A549 (cell line): ENCODE results near the gene RHOB. TPM values are rescaled to one million over a fixed set of nuclear protein-coding genes. Genes with fewer than 3 reads are reported as not detected.
A peak's percentile ranks its signal among the peaks of the same experiment; 100 is the strongest.

Experiments
- ATAC-seq, 2 experiments: fragments of 200-7000 bp in 1 of 2; fragments of >200 bp in 1 of 2; cut with Nextera tagmentation in 1 of 2; cut with Tn5 transposase in 1 of 2; 3 replicates each; pipeline versions ENCODE4 v1.8.0 to v1.9.1; 2018 to 2020; ENCODE audit warnings: mild to moderate bottlenecking in 1 of 2, moderate library complexity in 1 of 2
- CTCF ChIA-PET: fragments of 300-600 bp; sonication (Branson Sonifier 250); formaldehyde crosslinking; extraction: SDS; loops from one replicate; lab custom pipeline; 2021; ENCODE audit warnings: antibody characterized with exemption, inconsistent platforms; lab: Yijun Ruan, JAX
- POLR2A ChIA-PET: fragments of 350-600 bp; formaldehyde crosslinking; extraction: SDS; loops from one replicate; lab custom pipeline; 2021; ENCODE audit warnings: antibody characterized with exemption, inconsistent platforms; lab: Yijun Ruan, JAX
- DNase-seq, 2 experiments: peaks; one replicate each; pipeline versions ENCODE4 v3.0.0 to v3.0.0-alpha.2; 2011 to 2016; ENCODE audit warnings: low read depth in 1 of 2, low spot score in 1 of 2
- FAIRE-seq: peaks from 2 replicates; lab custom pipeline; 2011; peaks lifted over from hg19 to GRCh38; lab: Jason Lieb, UNC
- H3K27ac ChIP-seq, 2 experiments: fragments of >200 bp; sonication (Bioruptor Twin); formaldehyde crosslinking; 3 replicates each; pipeline ENCODE4 v1.5.1; 2016 to 2017
- H3K4me1 ChIP-seq: fragments of >200 bp; sonication (Bioruptor Twin); formaldehyde crosslinking; 3 replicates; pipeline ENCODE4 v1.6.1; 2016
- H3K4me2 ChIP-seq: fragments of >200 bp; sonication (Bioruptor Twin); formaldehyde crosslinking; 3 replicates; pipeline ENCODE4 v1.6.1; 2016
- H3K4me3 ChIP-seq: fragments of >200 bp; sonication (Bioruptor Twin); formaldehyde crosslinking; 3 replicates; pipeline ENCODE4 v1.5.1; 2016
- H3K9me3 ChIP-seq: fragments of >200 bp; sonication (Bioruptor Twin); formaldehyde crosslinking; 3 replicates; pipeline ENCODE4 v1.6.1; 2016
- CBX2 ChIP-seq: fragments of 200-600 bp; sonication (generic); IDR thresholded peaks from 2 replicates; pipeline ENCODE4 v1.6.1; 2016; ENCODE audit warnings: low read depth, mild to moderate bottlenecking, borderline replicate concordance
- E2F6 ChIP-seq: IDR thresholded peaks from 2 replicates; pipeline ENCODE4 v1.6.1; 2012; ENCODE audit warnings: low read depth, borderline replicate concordance
- ESRRA ChIP-seq: fragments of 150-350 bp; IDR thresholded peaks from 2 replicates; pipeline ENCODE4 v1.6.1; 2014; ENCODE audit warnings: mild to moderate bottlenecking, low read length, borderline replicate concordance
- FOSB ChIP-seq: fragments of 250-450 bp; sonication (Bioruptor Pico); IDR thresholded peaks from 2 replicates; pipeline ENCODE4 v1.5.0; 2020; ENCODE audit warnings: mild to moderate bottlenecking, moderate library complexity
- FOSL2 ChIP-seq, 2 experiments: fragments of 450-650 bp in 1 of 2; fragments of >200 bp in 1 of 2; sonication (Bioruptor Twin) in 1 of 2; formaldehyde crosslinking; IDR thresholded peaks; 2 replicates each; pipeline versions ENCODE4 v1.5.0 to v1.6.1; 2016 to 2020; ENCODE audit warnings: mild to moderate bottlenecking in 1 of 2, moderate library complexity in 1 of 2
- JUN ChIP-seq, 2 experiments: fragments of >200 bp; sonication (Bioruptor Twin); formaldehyde crosslinking; IDR thresholded peaks; 2 replicates in 1 of 2; 3 replicates in 1 of 2; pipeline ENCODE4 v1.6.1; 2016 to 2017
- MAFK ChIP-seq: fragments of 450-650 bp; IDR thresholded peaks from 2 replicates; pipeline ENCODE4 v1.6.1; 2014; ENCODE audit not compliant: partially characterized antibody
- MAX ChIP-seq: IDR thresholded peaks from 2 replicates; pipeline ENCODE4 v1.6.1; 2012
- MYC ChIP-seq: IDR thresholded peaks from 2 replicates; pipeline ENCODE4 v1.6.1; 2012; ENCODE audit warnings: mild to moderate bottlenecking, inconsistent platforms, low read length, improper control_type of control experiment, borderline replicate concordance
- NPAS2 ChIP-seq: fragments of 250-450 bp; sonication (Bioruptor Pico); IDR thresholded peaks from 2 replicates; pipeline ENCODE4 v1.8.0; 2022; ENCODE audit warnings: mild to moderate bottlenecking, moderate library complexity, borderline replicate concordance
- POLR2AphosphoS2 ChIP-seq: conservative IDR thresholded peaks from 2 replicates; pipeline ENCODE4 v1.6.1; 2012; ENCODE audit warnings: low read length, improper control_type of control experiment, inconsistent platforms
- REST ChIP-seq: fragments of 200-600 bp; sonication (generic); IDR thresholded peaks from 2 replicates; pipeline ENCODE4 v1.6.1; 2016; ENCODE audit warnings: antibody characterized with exemption, mild to moderate bottlenecking, moderate library complexity
- ZFP36 ChIP-seq: fragments of 450-650 bp; IDR thresholded peaks from 2 replicates; pipeline ENCODE4 v1.6.1; 2014; ENCODE audit warnings: borderline replicate concordance; ENCODE audit not compliant: partially characterized antibody
- WGBS: methylation state at CpG from one replicate; pipeline ENCODE4 v1.1.6; 2017; ENCODE audit errors: missing lambda C conversion rate; 5-methylcytosine and 5-hydroxymethylcytosine counted together
- polyA plus RNA-seq, 4 experiments: library from polyadenylated mRNA; depleted of rRNA in 3 of 4; stranded (reverse); fragments of >200 nt; fragmentation: RNase III in 1 of 4; extraction: RNeasy Plus Mini Kit Qiagen cat#74134 plus additional on column Dnase treatment in 1 of 4; gene quantifications; 2 replicates in 3 of 4; 3 replicates in 1 of 4; pipeline ENCODE4 v1.2.3, GENCODE V29; 2011 to 2017

RHOB gene
- polyA plus RNA-seq, 2 of the 4 experiments (the other 2 are of a cell fraction), result 84.5 to 157 TPM

GRCh38 chr2:20438334-20439192 is 8.3 kb upstream of the RHOB start (continued):
- TF ChIP-seq MAX (peak; percentile 55; the same call in 1 of the 2 replicates), NPAS2 (CRISPR knock-in tag) (no peak)
- TF ChIP-seq, all 56 proteins: peak for 14

GRCh38 chr2:20439193-20439475 is 7.7 kb upstream of the RHOB start:
- Histone ChIP-seq H3K27ac (peak overlapping the region; percentile 79 to 87), H3K4me1 (peaks cover 44% of the 10 kb centered on the region), H3K9me3 (no peaks in the 10 kb centered on the region), H3K4me3 (peak overlapping the region; percentile 35), H3K4me2 (peak overlapping the region; percentile 80)
- CTCF ChIA-PET, result interaction anchor here (0.6 to 8.3 kb wide), 24 partner anchors 9 to 223 kb away, joined by 3 to 129 read pairs (median 6); partner anchors contain the start of gene HS1BP3
- POLR2A ChIA-PET, result interaction anchor here (0.8 to 4.1 kb wide), 6 partner anchors 9 to 212 kb away, joined by 3 to 72 read pairs (median 5); partner anchors contain the start of genes HS1BP3 and RHOB
- TF ChIP-seq E2F6 (no peak), MAFK (no peak), FOSB (CRISPR knock-in tag) (no peak), NPAS2 (CRISPR knock-in tag) (no peak), CBX2 (no peak), FOSL2 (IDR thresholded peaks at IDR 0.05) (peak; percentile 77), FOSL2 (CRISPR knock-in tag; IDR thresholded peaks at IDR 0.05) (peak; percentile 84), ESRRA (no peak), REST (no peak), ZFP36 (no peak)
- WGBS, result 2% methylated on average over 4 of the region's 4 CpGs
- FAIRE-seq (no peak), ATAC-seq (peak; percentile 75 to 76), DNase-seq (peak in 1 of 2 experiments; percentile 72)

DNA sequence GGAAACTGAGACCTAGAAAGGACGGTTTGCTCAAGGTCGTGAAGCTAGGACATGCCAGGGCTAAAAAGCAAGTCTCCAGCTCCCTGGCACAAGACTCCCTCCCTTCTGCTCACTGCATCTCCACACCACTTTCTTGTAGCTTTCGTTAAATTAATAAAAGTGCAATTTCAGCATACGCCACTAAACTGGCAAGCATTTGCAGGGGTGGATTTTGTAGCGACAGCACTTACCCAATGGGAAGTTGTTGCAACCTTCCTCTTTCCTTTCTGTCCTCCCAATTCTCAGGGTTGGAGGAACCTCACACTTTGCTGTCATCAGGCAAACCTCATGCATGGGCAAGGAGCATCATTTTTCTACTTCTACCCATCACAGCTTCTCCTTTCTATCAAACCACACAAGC is 7.4 kb upstream of the RHOB start:
- peak overlapping the region; percentile 79 to 87 for H3K27ac ChIP-seq
- DNase-seq, result peak in 1 of 2 experiments; percentile 42
- no peak for FAIRE-seq
- peaks cover 48% of the 10 kb centered on the region for H3K4me1 ChIP-seq
- ATAC-seq, result peak; percentile 4 to 20; a peak in 5 of 6 replicates
- TF ChIP-seq POLR2AphosphoS2 (no peak), ESRRA (0 out of 2 replicates have a peak, but pooled peaks have one; percentile 6), ZFP36 (no peak), JUN (IDR thresholded peaks at IDR 0.05) (0 out of 5 replicates have a peak, but pooled peaks of 1 of the 2 experiments have one; percentile 2), MYC (no peak), MAFK (peak; percentile 76)
- ChIA-PET POLR2A (interaction anchor here (0.8 to 4.1 kb wide), 6 partner anchors 8 to 212 kb away, joined by 3 to 72 read pairs (median 5); partner anchors contain the start of genes HS1BP3 and RHOB), CTCF (interaction anchor here (0.6 to 8.3 kb wide), 24 partner anchors 9 to 222 kb away, joined by 3 to 129 read pairs (median 6); partner anchors contain the start of gene HS1BP3)
- no peaks in the 10 kb centered on the region for H3K9me3 ChIP-seq
- WGBS, result 23% methylated on average over 5 of the region's 5 CpGs
- peak overlapping the region; percentile 80 for H3K4me2 ChIP-seq
- peak overlapping the region; percentile 4; the same call in 1 of the 3 replicates for H3K4me3 ChIP-seq
